Hepatocyte (in vitro differentiated cells): ENCODE results near the gene TTF2. TPM values are rescaled to one million over a fixed set of nuclear protein-coding genes. Genes with fewer than 3 reads are reported as not detected.

Experiments
- DNase-seq: peaks from one replicate; pipeline ENCODE4 v3.0.0-alpha.2; 2016; ENCODE audit warnings: low spot score
- H2AFZ ChIP-seq: fragments of 200-600 bp; sonication (generic); 2 replicates; pipeline ENCODE4 v1.6.0; 2016; ENCODE audit warnings: antibody characterized with exemption, mild to moderate bottlenecking
- H3K27ac ChIP-seq: fragments of 200-600 bp; sonication (generic); 2 replicates; pipeline ENCODE4 v1.5.1; 2016; ENCODE audit warnings: mild to moderate bottlenecking
- H3K27me3 ChIP-seq: fragments of 200-600 bp; sonication (generic); 2 replicates; pipeline ENCODE4 v1.6.1; 2016
- H3K36me3 ChIP-seq: fragments of 200-600 bp; sonication (generic); replicated peaks from 2 replicates; pipeline ENCODE4 v1.5.1; 2016; ENCODE audit warnings: low read depth; ENCODE audit not compliant: insufficient read depth
- H3K4me1 ChIP-seq: fragments of 200-600 bp; sonication (generic); 2 replicates; pipeline ENCODE4 v1.5.1; 2016; ENCODE audit warnings: mild to moderate bottlenecking, moderate library complexity; ENCODE audit not compliant: insufficient read depth
- H3K4me2 ChIP-seq: fragments of 200-600 bp; sonication (generic); 2 replicates; pipeline ENCODE4 v1.6.0; 2016
- H3K4me3 ChIP-seq: fragments of 200-600 bp; sonication (generic); 2 replicates; pipeline ENCODE4 v1.5.1; 2016; ENCODE audit warnings: mild to moderate bottlenecking
- H3K79me2 ChIP-seq: fragments of 200-600 bp; sonication (generic); 2 replicates; pipeline ENCODE4 v1.6.0; 2017; ENCODE audit warnings: mild to moderate bottlenecking
- H3K9me2 ChIP-seq: fragments of 200-600 bp; sonication (generic); replicated peaks from 2 replicates; pipeline ENCODE4 v1.6.0; 2017; ENCODE audit warnings: mild to moderate bottlenecking; ENCODE audit not compliant: insufficient read depth
- H3K9me3 ChIP-seq: fragments of 200-600 bp; sonication (generic); 2 replicates; pipeline ENCODE4 v1.5.1; 2016; ENCODE audit warnings: low read depth, mild to moderate bottlenecking
- H4K20me1 ChIP-seq: fragments of 200-600 bp; sonication (generic); 2 replicates; pipeline ENCODE4 v1.6.0; 2016; ENCODE audit warnings: mild to moderate bottlenecking; ENCODE audit not compliant: insufficient read depth, poor library complexity, severe bottlenecking
- EZH2 ChIP-seq: fragments of 200-600 bp; sonication (generic); IDR thresholded peaks from 2 replicates; pipeline ENCODE4 v1.6.1; 2016; ENCODE audit warnings: antibody characterized with exemption, mild to moderate bottlenecking, borderline replicate concordance
- EZH2phosphoT487 ChIP-seq: fragments of 200-600 bp; sonication (generic); IDR thresholded peaks from one replicate; pipeline ENCODE4 v1.6.1; 2018; ENCODE audit warnings: antibody characterized with exemption, mild to moderate bottlenecking, low read depth, moderate library complexity; ENCODE audit not compliant: unreplicated experiment, severe bottlenecking
- WGBS: methylation state at CpG from one replicate; pipeline ENCODE4 v1.1.6; 2016; ENCODE audit warnings: low lambda C conversion rate; ENCODE audit errors: missing lambda C conversion rate; 5-methylcytosine and 5-hydroxymethylcytosine counted together
- polyA plus RNA-seq: library from polyadenylated mRNA; unstranded; fragments of >200 nt; fragmentation: Nextera tagmentation; extraction: Ambion mirVana; gene quantifications from 2 replicates; pipeline ENCODE4 v1.2.1, GENCODE V29; 2016
- total RNA-seq: library from RNA; depleted of rRNA; stranded (reverse); fragments of >200 nt; gene quantifications from 2 replicates; pipeline ENCODE4 v1.2.3, GENCODE V29; 2014
- TF ChIP-seq, protein P1 (sequence below): fragments of 200-600 bp; sonication (generic); IDR thresholded peaks from 2 replicates; pipeline ENCODE4 v1.5.1; 2016; ENCODE audit warnings: antibody characterized with exemption, mild to moderate bottlenecking; ENCODE audit not compliant: poor library complexity

The TTF2 gene
- total and polyA plus RNA-seq, 2 experiments from 2014 or later = 13.8 to 14.3 TPM

DNA sequence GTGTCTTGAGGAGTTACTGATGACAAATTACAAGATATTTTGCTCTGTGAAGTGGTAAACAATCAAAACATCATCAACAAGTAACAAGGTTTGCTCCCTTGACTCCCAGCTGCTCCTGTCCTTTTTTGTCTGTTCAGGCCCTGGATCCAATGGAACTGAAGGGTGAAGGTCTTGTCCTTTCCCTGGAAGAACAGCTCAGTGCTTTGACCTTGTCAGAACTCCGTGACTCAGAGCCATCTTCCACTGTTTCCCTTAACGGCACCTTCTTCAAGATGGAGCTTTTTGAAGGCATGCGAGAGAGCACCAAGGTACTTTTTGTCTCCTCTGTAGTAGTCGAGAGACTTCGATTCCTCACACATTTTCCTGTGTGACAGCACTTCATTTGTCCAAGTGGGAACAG, 32.5 kb downstream of the TTF2 start:
- Histone ChIP-seq H3K9me2 (no peaks in the 10 kb centered on the region), H3K36me3 (no peaks in the 10 kb centered on the region), H3K27ac (peak overlapping the region; percentile 84), H2AFZ (no peak overlapping the region), H3K79me2 (no peaks in the 10 kb centered on the region), H3K27me3 (no peaks in the 10 kb centered on the region), H3K4me1 (peaks cover 12% of the 10 kb centered on the region), H4K20me1 (no peaks in the 10 kb centered on the region), H3K4me3 (no peak overlapping the region), H3K9me3 (no peaks in the 10 kb centered on the region), H3K4me2 (peak overlapping the region; percentile 29)
- WGBS = 89% methylated on average over 5 of the region's 5 CpGs
- no peak for TF ChIP-seq EZH2
- TF ChIP-seq, protein P1, sequence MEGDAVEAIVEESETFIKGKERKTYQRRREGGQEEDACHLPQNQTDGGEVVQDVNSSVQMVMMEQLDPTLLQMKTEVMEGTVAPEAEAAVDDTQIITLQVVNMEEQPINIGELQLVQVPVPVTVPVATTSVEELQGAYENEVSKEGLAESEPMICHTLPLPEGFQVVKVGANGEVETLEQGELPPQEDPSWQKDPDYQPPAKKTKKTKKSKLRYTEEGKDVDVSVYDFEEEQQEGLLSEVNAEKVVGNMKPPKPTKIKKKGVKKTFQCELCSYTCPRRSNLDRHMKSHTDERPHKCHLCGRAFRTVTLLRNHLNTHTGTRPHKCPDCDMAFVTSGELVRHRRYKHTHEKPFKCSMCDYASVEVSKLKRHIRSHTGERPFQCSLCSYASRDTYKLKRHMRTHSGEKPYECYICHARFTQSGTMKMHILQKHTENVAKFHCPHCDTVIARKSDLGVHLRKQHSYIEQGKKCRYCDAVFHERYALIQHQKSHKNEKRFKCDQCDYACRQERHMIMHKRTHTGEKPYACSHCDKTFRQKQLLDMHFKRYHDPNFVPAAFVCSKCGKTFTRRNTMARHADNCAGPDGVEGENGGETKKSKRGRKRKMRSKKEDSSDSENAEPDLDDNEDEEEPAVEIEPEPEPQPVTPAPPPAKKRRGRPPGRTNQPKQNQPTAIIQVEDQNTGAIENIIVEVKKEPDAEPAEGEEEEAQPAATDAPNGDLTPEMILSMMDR = no peak
- TF ChIP-seq EZH2phosphoT487 = no peak
- DNase-seq = no peak

- no peaks in the 10 kb centered on the region for H3K36me3 ChIP-seq
- H2AFZ ChIP-seq = no peak overlapping the region
- WGBS = 33% methylated on average over 7 of the region's 7 CpGs
Observed at GRCh38 chr1:117093091-117093534, 33.0 kb downstream of the TTF2 start.

DNA sequence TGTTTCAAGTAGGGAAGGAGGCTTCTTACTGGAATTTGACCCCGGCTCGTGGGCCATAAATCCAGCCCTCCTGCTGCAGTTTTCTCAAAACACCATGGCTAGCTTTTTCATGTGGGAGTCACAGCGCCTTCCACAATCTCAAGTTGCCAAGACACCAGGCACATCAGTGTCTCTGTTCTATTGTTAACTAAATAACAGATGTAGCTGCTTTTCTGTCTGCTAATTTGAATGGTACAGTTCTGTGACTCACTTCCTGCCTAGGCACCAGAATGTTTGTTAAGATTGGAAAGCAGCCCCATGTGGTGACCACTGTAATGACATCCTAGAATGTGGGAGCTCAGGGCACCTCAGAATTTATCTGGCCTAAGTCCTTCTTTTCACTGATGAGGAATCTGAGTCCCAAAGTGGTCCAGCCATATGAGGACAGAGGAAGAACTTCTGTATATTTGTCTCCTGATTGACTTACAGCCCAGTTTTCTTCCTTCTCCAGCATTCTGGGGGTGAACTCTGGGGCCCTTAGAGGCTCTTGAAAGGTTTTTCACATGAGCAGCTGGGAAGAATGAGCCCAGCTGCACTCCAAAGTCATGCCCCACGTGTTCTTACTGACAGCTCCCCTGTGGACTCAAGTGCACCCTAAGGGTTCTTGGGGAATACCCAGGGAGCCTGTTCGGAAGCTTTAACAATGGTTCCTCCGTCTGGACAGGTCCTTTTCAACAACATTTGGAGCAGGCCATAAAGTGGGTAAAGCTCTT, 33.9 kb downstream of the TTF2 start:
- H2AFZ ChIP-seq = no peak overlapping the region
- no peaks in the 10 kb centered on the region for H3K27me3 ChIP-seq
- H4K20me1 ChIP-seq = no peaks in the 10 kb centered on the region
- DNase-seq = peak; percentile 38
- no peaks in the 10 kb centered on the region for H3K9me3 ChIP-seq
- H3K4me1 ChIP-seq = peaks cover 12% of the 10 kb centered on the region
- H3K9me2 ChIP-seq = no peaks in the 10 kb centered on the region
- no peak for TF ChIP-seq EZH2
- TF ChIP-seq, protein P1 = peak; percentile 8
- H3K27ac ChIP-seq = peak overlapping the region; percentile 71
- H3K36me3 ChIP-seq = no peaks in the 10 kb centered on the region
- H3K4me3 ChIP-seq = no peak overlapping the region
- WGBS = 68% methylated on average over 6 of the region's 6 CpGs
- H3K79me2 ChIP-seq = no peaks in the 10 kb centered on the region
- H3K4me2 ChIP-seq = peak overlapping the region; percentile 21

More at GRCh38 chr1:117093091-117093534, 33.0 kb downstream of the TTF2 start:
- TF ChIP-seq, protein P1 = no peak
- TF ChIP-seq EZH2 = no peak
- no peak for TF ChIP-seq EZH2phosphoT487
- Histone ChIP-seq H3K4me1 (peaks cover 12% of the 10 kb centered on the region), H3K9me2 (no peaks in the 10 kb centered on the region), H3K9me3 (no peaks in the 10 kb centered on the region), H3K27me3 (no peaks in the 10 kb centered on the region), H3K27ac (peak overlapping the region; percentile 84), H3K4me2 (peak overlapping the region; percentile 29), H4K20me1 (no peaks in the 10 kb centered on the region), H3K4me3 (no peak overlapping the region), H3K79me2 (no peaks in the 10 kb centered on the region)
- peak; percentile 74 for DNase-seq
